HepG2 (cell line): Measurements from ENCODE around the gene MADD. TPM values are rescaled to one million over a fixed set of nuclear protein-coding genes. Genes with fewer than 3 reads are reported as not detected.
A peak's percentile ranks its signal among the peaks of the same experiment; 100 is the strongest.

Source experiments
- ATAC-seq: fragments of 200-7000 bp; cut with Tn5 transposase; 3 replicates; pipeline ENCODE4 v1.9.1; 2020; ENCODE audit warnings: mild to moderate bottlenecking, moderate library complexity
- BruUV-seq: library from RNA; stranded (reverse); fragments of 400-500 nt; replicated peaks from 2 replicates; lab custom pipeline; 2021; lab: Mats Ljungman, UMichigan
- CTCF ChIA-PET: fragments of 300-600 bp; formaldehyde crosslinking; extraction: SDS; loops from one replicate; lab custom pipeline; 2021; ENCODE audit warnings: low total read pairs, inconsistent platforms, low intra/inter-chr PET ratio; lab: Yijun Ruan, JAX
- POLR2A ChIA-PET: fragments of 350-600 bp; sonication (Branson Sonifier 250); formaldehyde crosslinking; loops from one replicate; lab custom pipeline; 2020; ENCODE audit warnings: antibody characterized with exemption, inconsistent platforms; lab: Yijun Ruan, JAX
- DNase-seq: peaks from one replicate; pipeline ENCODE4 v3.0.0-alpha.2; 2015; ENCODE audit warnings: low spot score
- FAIRE-seq: peaks from 3 replicates; lab custom pipeline; 2011; peaks lifted over from hg19 to GRCh38; lab: Jason Lieb, UNC
- H2AFZ ChIP-seq: one replicate; pipeline ENCODE4 v1.6.1; 2011; ENCODE audit warnings: low read length, inconsistent platforms
- H3K27ac ChIP-seq: fragments of 300-600 bp; 3 replicates; pipeline ENCODE4 v1.8.0; 2011; ENCODE audit warnings: mixed run types, mild to moderate bottlenecking, mixed read lengths, low read length, inconsistent platforms; ENCODE audit not compliant: insufficient read depth; ENCODE audit errors: extremely low read length
- H3K27me3 ChIP-seq, 2 experiments: fragments of 200-600 bp in 1 of 2; 2 replicates in 1 of 2; 3 replicates in 1 of 2; pipeline versions ENCODE4 v1.6.0 to v1.8.0; 2011; ENCODE audit warnings: low read length in 2 of 2, mild to moderate bottlenecking in 2 of 2, moderate library complexity in 2 of 2, inconsistent platforms in 1 of 2; ENCODE audit not compliant: insufficient read depth in 2 of 2, control insufficient read depth in 1 of 2
- H3K36me3 ChIP-seq, 2 experiments: fragments of 200-600 bp in 1 of 2; replicated peaks in 1 of 2; 2 replicates in 1 of 2; 3 replicates in 1 of 2; pipeline versions ENCODE4 v1.5.1 to v1.8.0; 2011; ENCODE audit warnings: low read length in 2 of 2, inconsistent platforms in 1 of 2; ENCODE audit not compliant: insufficient read depth in 2 of 2, control insufficient read depth in 1 of 2
- H3K4me1 ChIP-seq: 2 replicates; pipeline ENCODE4 v1.5.1; 2012; ENCODE audit warnings: low read length, inconsistent platforms; ENCODE audit not compliant: insufficient read depth
- H3K4me2 ChIP-seq: 2 replicates; pipeline ENCODE4 v1.6.0; 2011; ENCODE audit warnings: low read depth, low read length, inconsistent platforms
- H3K4me3 ChIP-seq, 3 experiments: fragments of 200-600 bp in 1 of 3; sonication (generic), shearing (Covaris generic) in 1 of 3; replicated peaks in 1 of 3; 2 replicates each; pipeline ENCODE4 v1.5.1; 2011 to 2016; ENCODE audit warnings: low read length in 3 of 3, inconsistent platforms in 2 of 3, low read depth in 2 of 3, mild to moderate bottlenecking in 2 of 3, control low read depth in 1 of 3, mixed read lengths in 1 of 3; ENCODE audit not compliant: insufficient read depth in 1 of 3
- H3K79me2 ChIP-seq: one replicate; pipeline ENCODE4 v1.6.1; 2011; ENCODE audit warnings: low read length, inconsistent platforms; ENCODE audit not compliant: insufficient read depth
- H3K9ac ChIP-seq: 2 replicates; pipeline ENCODE4 v1.6.0; 2011; ENCODE audit warnings: mild to moderate bottlenecking, low read depth, low read length, inconsistent platforms; ENCODE audit not compliant: insufficient read depth
- H3K9me3 ChIP-seq: 2 replicates; pipeline ENCODE4 v1.5.1; 2012; ENCODE audit warnings: mild to moderate bottlenecking, low read length
- H4K20me1 ChIP-seq: 2 replicates; pipeline ENCODE4 v1.6.0; 2011; ENCODE audit warnings: inconsistent platforms, mild to moderate bottlenecking, low read length, moderate library complexity; ENCODE audit not compliant: insufficient read depth
- GLI4 ChIP-seq: sonication (generic); formaldehyde crosslinking; IDR thresholded peaks from 2 replicates; pipeline ENCODE4 v1.5.1; 2020; ENCODE audit warnings: missing genetic modification reagents, mild to moderate bottlenecking, moderate library complexity, borderline replicate concordance
- HOXA3 ChIP-seq: sonication (generic); formaldehyde crosslinking; IDR thresholded peaks from 2 replicates; pipeline ENCODE4 v1.5.0; 2020; ENCODE audit warnings: missing genetic modification reagents
- MNT ChIP-seq: fragments of 450-650 bp; IDR thresholded peaks from 2 replicates; pipeline ENCODE4 v1.6.1; 2016
- NR2F6 ChIP-seq, 2 experiments: IDR thresholded peaks; 2 replicates each; pipeline ENCODE4 v1.6.1; 2016; ENCODE audit warnings: antibody characterized with exemption in 1 of 2, mild to moderate bottlenecking in 1 of 2
- PBX2 ChIP-seq: IDR thresholded peaks from 2 replicates; pipeline ENCODE4 v1.6.1; 2016; ENCODE audit warnings: control low read depth
- TARDBP ChIP-seq: sonication (generic); formaldehyde crosslinking; IDR thresholded peaks from 2 replicates; pipeline ENCODE4 v1.8.0; 2022; ENCODE audit warnings: mild to moderate bottlenecking, missing genetic modification reagents
- YY1 ChIP-seq: IDR thresholded peaks from 2 replicates; pipeline ENCODE4 v1.6.1; 2011; ENCODE audit warnings: low read length, low read depth, moderate library complexity, mild to moderate bottlenecking; ENCODE audit not compliant: insufficient read depth, insufficient replicate concordance
- ZBTB33 ChIP-seq: sonication (generic); formaldehyde crosslinking; IDR thresholded peaks from 2 replicates; pipeline ENCODE4 v1.4.0; 2020; ENCODE audit warnings: missing genetic modification reagents
- ZNF589 ChIP-seq: sonication (generic); formaldehyde crosslinking; conservative IDR thresholded peaks from 2 replicates; pipeline ENCODE4 v1.8.0; 2022; ENCODE audit warnings: mild to moderate bottlenecking, moderate library complexity, missing genetic modification reagents
- ZSCAN5A ChIP-seq: sonication (generic); formaldehyde crosslinking; IDR thresholded peaks from 2 replicates; pipeline ENCODE4 v1.8.0; 2022; ENCODE audit warnings: mild to moderate bottlenecking, missing genetic modification reagents, borderline replicate concordance
- WGBS: methylation state at CpG from one replicate; pipeline ENCODE4 v1.1.6; 2017; ENCODE audit warnings: low lambda C conversion rate; 5-methylcytosine and 5-hydroxymethylcytosine counted together
- in situ Hi-C: cut with HindIII; loops from 2 replicates; pipeline ENCODE4 v1.10.0; 2017; ENCODE audit warnings: low pct_unique_long_range_greater_than_20kb; ENCODE audit not compliant: extremely low pct_ligation_motif_present
- intact Hi-C: fragments of 100-400 bp; cut with micrococcal nuclease; formaldehyde crosslinking; loops from one replicate; pipeline ENCODE4 v1.10.0; 2022; ENCODE audit not compliant: unreplicated experiment
- polyA plus RNA-seq, 8 experiments: library from polyadenylated mRNA; depleted of rRNA in 3 of 8; stranded (reverse) in 7 of 8; unstranded in 1 of 8; fragments of >200 nt; fragmentation: Illumina TruSeq in 4 of 8; extraction: Trizol in 4 of 8; gene quantifications; 2 replicates each; pipeline versions ENCODE4 v1.2.1 to v1.2.3, GENCODE V29; 2011 to 2016; ENCODE audit warnings: low read depth in 4 of 8, missing spikeins in 1 of 8, mixed read lengths in 1 of 8; ENCODE audit not compliant: insufficient read depth in 1 of 8
- total RNA-seq, 5 experiments: library from RNA; depleted of rRNA; stranded (reverse); fragments of >200 nt; fragmentation: Illumina TruSeq; extraction: Trizol; gene quantifications; 2 replicates each; pipeline ENCODE4 v1.2.3, GENCODE V29; 2016; ENCODE audit warnings: low read depth in 1 of 5

MADD gene
- total and polyA plus RNA-seq, 2 of the 13 experiments (the other 11 are each of a cell fraction or from before 2014, with no cell fraction given), result 18.0 to 29.2 TPM

- peak; percentile 93 for TF ChIP-seq ZBTB33 (CRISPR knock-in tag)
- 0 out of 2 replicates have a peak, but pooled peaks have one; percentile 21 for TF ChIP-seq HOXA3 (CRISPR knock-in tag)
- TF ChIP-seq PBX2 (CRISPR knock-in tag), result no peak
Observed at GRCh38 chr11:47337229-47337924, 67.4 kb downstream of the MADD start (continued).

GRCh38 chr11:47338396-47339241, 68.7 kb downstream of the MADD start:
- no TSS peak for BruUV-seq
- ATAC-seq, result no peak
- no peaks in the 10 kb centered on the region for H4K20me1 ChIP-seq
- DNase-seq, result no peak
- WGBS, result 50% methylated on average over 12 of the region's 27 CpGs
- no peaks in the 10 kb centered on the region for H3K79me2 ChIP-seq
- no peaks in the 10 kb centered on the region for H3K9me3 ChIP-seq
- no peak overlapping the region for H2AFZ ChIP-seq
- FAIRE-seq, result no peak
- peaks cover 16% of the 10 kb centered on the region for H3K4me1 ChIP-seq
- H3K4me3 ChIP-seq, result no peak overlapping the region
- CTCF ChIA-PET, result no interaction called here
- H3K27ac ChIP-seq, result no peak overlapping the region
- intact Hi-C loops (no loop called here), in situ Hi-C loops (no loop called here)
- no peak for TF ChIP-seq GLI4 (CRISPR knock-in tag)
- no peak for TF ChIP-seq TARDBP
- no peak for TF ChIP-seq MNT
- no peak for TF ChIP-seq ZSCAN5A
- peak; percentile 54; the same call in 1 of the 2 replicates for TF ChIP-seq NR2F6 (IDR thresholded peaks at IDR 0.05)
- TF ChIP-seq NR2F6 (CRISPR knock-in tag; IDR thresholded peaks at IDR 0.05), result 0 out of 2 replicates have a peak, but pooled peaks have one; percentile 29
- no peak for TF ChIP-seq ZNF589
- TF ChIP-seq YY1, result no peak
- H3K9ac ChIP-seq, result no peak overlapping the region
- H3K27me3 ChIP-seq, result peaks cover 7 to 34% of the 10 kb centered on the region in 2 experiments; a peak in 4 of 5 replicates
- POLR2A ChIA-PET, result interaction anchor here (0.6 kb wide), 1 partner anchor 422 kb away, joined by 3 read pairs; no protein-coding TSS in a partner anchor
- no peaks in the 10 kb centered on the region for H3K36me3 ChIP-seq
- no peak overlapping the region for H3K4me2 ChIP-seq
